Mononuclear cell (primary cell): ENCODE data around the gene MALRD1. TPM values are rescaled to one million over a fixed set of nuclear protein-coding genes. Genes with fewer than 3 reads are reported as not detected.

Experiments used
- H3K27me3 ChIP-seq: 2 replicates; pipeline ENCODE4 v1.6.0; 2011; ENCODE audit warnings: low read length, control low read depth; ENCODE audit not compliant: insufficient read depth
- H3K4me1 ChIP-seq: 2 replicates; pipeline ENCODE4 v1.5.1; 2011; ENCODE audit warnings: mild to moderate bottlenecking, low read length, control low read depth; ENCODE audit not compliant: insufficient read depth
- H3K4me3 ChIP-seq: 2 replicates; pipeline ENCODE4 v1.5.1; 2011; ENCODE audit warnings: mild to moderate bottlenecking, low read length, moderate library complexity
- H3K9me3 ChIP-seq: 2 replicates; pipeline ENCODE4 v1.5.1; 2011; ENCODE audit warnings: low read depth, mild to moderate bottlenecking, control low read depth, low read length
- total RNA-seq: library from RNA; depleted of rRNA; stranded (reverse); fragments of >200 nt; gene quantifications from one replicate; pipeline ENCODE4 v1.2.3, GENCODE V29; 2012

Gene MALRD1
- total RNA-seq, 1 donor: not detected

- Histone ChIP-seq H3K4me1 (no peaks in the 10 kb centered on the region), H3K27me3 (no peaks in the 10 kb centered on the region), H3K9me3 (no peaks in the 10 kb centered on the region), H3K4me3 (no peak overlapping the region)
Measured at GRCh38 chr10:19611775-19612174, 563.2 kb downstream of the MALRD1 start.

GRCh38 chr10:19616966-19617365 is 568.4 kb downstream of the MALRD1 start:
- no peaks in the 10 kb centered on the region for H3K9me3 ChIP-seq
- H3K27me3 ChIP-seq: no peaks in the 10 kb centered on the region
- H3K4me1 ChIP-seq: no peaks in the 10 kb centered on the region
- H3K4me3 ChIP-seq: no peak overlapping the region

- Histone ChIP-seq H3K9me3 (peaks cover 4% of the 10 kb centered on the region), H3K27me3 (no peaks in the 10 kb centered on the region), H3K4me1 (no peaks in the 10 kb centered on the region), H3K4me3 (no peak overlapping the region)
Measured at GRCh38 chr10:19620811-19621210, 572.2 kb downstream of the MALRD1 start.

DNA sequence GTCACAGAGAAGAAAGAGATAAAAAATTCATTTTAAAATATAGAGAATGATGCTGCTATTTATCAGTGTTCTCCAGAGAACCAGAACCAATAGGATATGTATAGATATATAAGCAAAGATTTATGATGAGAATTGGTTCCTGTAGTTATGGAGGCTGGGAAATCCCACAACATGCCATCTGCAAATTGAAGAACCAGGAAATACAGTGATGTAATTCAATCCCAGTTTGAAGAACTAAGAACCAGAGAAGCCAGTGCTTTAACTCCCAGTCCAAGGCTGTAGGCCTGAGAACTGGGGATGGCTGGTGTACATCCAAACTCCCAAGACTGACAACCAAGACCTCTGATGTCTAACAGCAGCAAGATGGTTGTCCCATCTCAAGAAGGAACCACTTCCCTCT is 574.7 kb downstream of the MALRD1 start:
- H3K4me1 ChIP-seq: no peaks in the 10 kb centered on the region
- no peak overlapping the region for H3K4me3 ChIP-seq
- peaks cover 4% of the 10 kb centered on the region for H3K9me3 ChIP-seq
- H3K27me3 ChIP-seq: no peaks in the 10 kb centered on the region

DNA sequence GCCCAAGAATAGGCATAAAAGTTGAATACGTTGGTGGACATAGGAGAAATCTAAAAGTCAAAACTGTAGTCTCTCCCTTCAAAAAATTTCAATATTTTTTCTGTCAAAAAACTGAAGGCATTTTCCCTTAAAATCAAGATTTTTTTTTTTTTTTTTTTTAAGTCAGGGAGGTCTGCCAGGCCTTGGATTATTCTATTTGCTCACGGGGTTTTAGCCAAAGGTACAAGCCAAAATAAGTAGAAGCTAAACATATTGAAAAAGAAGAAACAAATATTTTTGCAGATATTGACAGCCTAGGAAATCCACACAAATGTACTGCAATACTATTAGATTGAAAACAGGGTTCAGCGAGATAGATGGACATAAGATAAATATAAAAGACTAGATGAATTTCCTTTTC is 577.6 kb downstream of the MALRD1 start:
- no peaks in the 10 kb centered on the region for H3K27me3 ChIP-seq
- H3K9me3 ChIP-seq: peaks cover 4% of the 10 kb centered on the region
- no peak overlapping the region for H3K4me3 ChIP-seq
- no peaks in the 10 kb centered on the region for H3K4me1 ChIP-seq

- Histone ChIP-seq H3K9me3 (no peaks in the 10 kb centered on the region), H3K4me1 (no peaks in the 10 kb centered on the region), H3K27me3 (no peaks in the 10 kb centered on the region), H3K4me3 (no peak overlapping the region)
Measured at GRCh38 chr10:19628767-19629560, 580.4 kb downstream of the MALRD1 start.

DNA sequence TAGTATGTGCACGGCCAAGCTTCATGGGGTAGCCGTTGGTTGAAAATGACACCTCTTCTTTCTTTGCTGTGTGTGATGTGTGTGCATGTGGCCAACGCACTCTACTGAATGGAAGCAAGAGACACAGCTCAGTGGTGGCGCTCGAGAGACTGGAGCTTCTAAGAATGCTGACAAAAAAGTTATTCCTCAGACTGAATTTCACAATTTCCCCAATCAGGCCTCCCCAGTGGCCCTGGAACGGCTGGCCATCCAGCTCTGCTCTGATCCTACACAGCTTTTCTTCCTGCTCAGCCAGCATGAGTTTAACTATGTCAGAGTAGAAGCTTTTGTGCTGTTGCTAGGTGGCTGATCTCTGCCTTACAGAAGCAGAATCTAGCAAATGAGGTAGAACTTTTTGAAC is 581.0 kb downstream of the MALRD1 start:
- H3K4me3 ChIP-seq: no peak overlapping the region
- no peaks in the 10 kb centered on the region for H3K9me3 ChIP-seq
- no peaks in the 10 kb centered on the region for H3K27me3 ChIP-seq
- H3K4me1 ChIP-seq: no peaks in the 10 kb centered on the region

DNA sequence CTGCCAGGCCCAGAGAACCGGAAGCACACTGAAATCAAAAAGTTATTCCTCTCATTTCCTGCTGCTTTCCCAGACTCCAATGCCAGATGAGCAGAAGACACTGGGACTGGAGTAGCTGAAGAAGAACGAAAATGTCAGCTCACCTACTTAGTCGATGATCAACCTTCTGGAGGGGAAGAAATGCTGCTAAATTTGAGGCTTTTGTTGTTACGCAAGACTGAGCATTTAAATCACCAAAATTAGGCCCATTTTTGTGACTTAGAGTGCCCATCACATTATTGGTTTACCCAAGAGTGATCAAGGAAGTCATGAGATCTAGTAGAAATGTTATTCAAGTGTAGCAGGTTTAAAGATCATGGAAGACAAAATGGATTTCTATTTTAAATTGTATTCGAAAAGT is 585.6 kb downstream of the MALRD1 start:
- peaks cover 7% of the 10 kb centered on the region for H3K4me1 ChIP-seq
- no peaks in the 10 kb centered on the region for H3K27me3 ChIP-seq
- no peaks in the 10 kb centered on the region for H3K9me3 ChIP-seq
- no peak overlapping the region for H3K4me3 ChIP-seq

DNA sequence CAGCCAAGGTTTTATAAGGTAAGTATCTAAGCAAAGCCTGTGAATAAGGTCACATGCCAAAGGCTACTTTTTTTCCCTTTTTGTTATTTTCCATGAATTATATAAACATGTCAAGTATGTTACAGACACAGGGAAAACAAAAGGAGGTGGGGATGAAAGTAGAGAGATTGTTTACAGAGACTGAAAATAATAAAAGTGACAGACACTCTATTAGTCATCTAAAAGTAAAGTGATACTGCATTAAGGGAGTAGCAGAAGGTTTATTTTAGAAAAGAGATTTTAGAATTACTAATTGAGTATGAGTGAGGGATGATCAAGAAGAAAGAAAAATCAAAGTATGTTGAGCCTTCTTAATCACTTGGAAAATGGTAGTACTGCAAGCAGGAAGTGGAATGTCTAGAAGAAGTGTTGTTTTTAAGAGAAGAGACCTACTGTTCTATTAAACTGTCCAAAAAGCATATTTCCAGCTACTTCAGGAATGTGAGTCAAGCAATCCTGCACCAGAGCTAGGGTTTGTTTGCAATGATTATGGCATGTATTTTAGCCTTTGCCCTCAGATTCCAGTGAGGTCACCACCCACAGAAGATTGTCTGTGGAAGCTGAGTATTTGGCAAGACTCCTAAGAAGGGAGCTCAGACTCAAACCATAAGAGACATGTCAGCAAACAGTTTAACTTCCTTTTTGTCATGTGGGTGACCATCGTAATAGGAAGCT is 589.7 kb downstream of the MALRD1 start:
- peaks cover 15% of the 10 kb centered on the region for H3K4me1 ChIP-seq
- H3K9me3 ChIP-seq: no peaks in the 10 kb centered on the region
- H3K4me3 ChIP-seq: peak overlapping the region; percentile 38
- no peaks in the 10 kb centered on the region for H3K27me3 ChIP-seq

DNA sequence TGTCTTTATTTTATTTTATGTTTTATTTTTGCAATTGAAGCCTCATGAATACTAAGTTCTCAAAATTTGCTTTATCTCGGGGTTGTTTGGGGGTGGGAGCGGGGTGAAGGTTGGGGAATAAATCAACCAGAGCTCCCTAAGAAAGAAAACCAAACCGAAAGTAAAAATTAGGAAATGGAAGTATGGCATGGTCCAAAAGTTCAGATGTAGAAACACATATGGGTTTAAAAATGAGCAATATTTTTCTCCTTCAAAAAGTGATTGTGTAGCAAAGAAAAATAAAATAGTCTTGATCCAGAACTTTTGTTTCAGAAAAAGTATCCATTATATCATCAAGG is 590.3 kb downstream of the MALRD1 start:
- no peaks in the 10 kb centered on the region for H3K9me3 ChIP-seq
- H3K4me3 ChIP-seq: peak overlapping the region; percentile 38
- peaks cover 15% of the 10 kb centered on the region for H3K4me1 ChIP-seq
- no peaks in the 10 kb centered on the region for H3K27me3 ChIP-seq

GRCh38 chr10:19640566-19641263 is 592.1 kb downstream of the MALRD1 start:
- Histone ChIP-seq H3K4me3 (no peak overlapping the region), H3K9me3 (no peaks in the 10 kb centered on the region), H3K4me1 (peaks cover 15% of the 10 kb centered on the region), H3K27me3 (no peaks in the 10 kb centered on the region)

- H3K4me1 ChIP-seq: no peaks in the 10 kb centered on the region
- H3K4me3 ChIP-seq: no peak overlapping the region
- no peaks in the 10 kb centered on the region for H3K27me3 ChIP-seq
- H3K9me3 ChIP-seq: no peaks in the 10 kb centered on the region
Measured at GRCh38 chr10:19651549-19651948, 602.9 kb downstream of the MALRD1 start.

GRCh38 chr10:19652750-19653149 is 604.1 kb downstream of the MALRD1 start:
- H3K4me3 ChIP-seq: no peak overlapping the region
- no peaks in the 10 kb centered on the region for H3K9me3 ChIP-seq
- H3K27me3 ChIP-seq: no peaks in the 10 kb centered on the region
- H3K4me1 ChIP-seq: no peaks in the 10 kb centered on the region

GRCh38 chr10:19653931-19654330 is 605.3 kb downstream of the MALRD1 start:
- no peak overlapping the region for H3K4me3 ChIP-seq

GRCh38 chr10:19654576-19654975 is 606.0 kb downstream of the MALRD1 start:
- no peaks in the 10 kb centered on the region for H3K4me1 ChIP-seq
- H3K27me3 ChIP-seq: no peaks in the 10 kb centered on the region
- H3K9me3 ChIP-seq: no peaks in the 10 kb centered on the region
- H3K4me3 ChIP-seq: no peak overlapping the region

More at GRCh38 chr10:19653931-19654330, 605.3 kb downstream of the MALRD1 start:
- H3K27me3 ChIP-seq: no peaks in the 10 kb centered on the region
- no peaks in the 10 kb centered on the region for H3K4me1 ChIP-seq
- H3K9me3 ChIP-seq: no peaks in the 10 kb centered on the region
